ENCODE data around the gene HBEGF. TPM values are rescaled to one million over a fixed set of nuclear protein-coding genes. Genes with fewer than 3 reads are reported as not detected.

Gene HBEGF
- total and polyA plus RNA-seq, 10 of the 15 experiments (the other 5 are each of a cell fraction or from before 2014, with no cell fraction given) = 0.87 to 3.1 (median 2.1) TPM

- FAIRE-seq (no peak), ATAC-seq (no peak), DNase-seq (ENCODE audit: low read depth, low spot score) (no peak)
- in situ Hi-C loops (cut with MboI) = no loop called here
- Histone ChIP-seq H4K20me1 (ENCODE audit: control insufficient read depth, insufficient read depth) (no peaks in the 10 kb centered on the region), H3K9me3 (replicated peaks; ENCODE audit: control insufficient read depth, insufficient read depth, low read length) (no peaks in the 10 kb centered on the region), H3K27ac (ENCODE audit: control insufficient read depth, insufficient read depth) (no peak overlapping the region), H3K4me2 (ENCODE audit: control insufficient read depth, insufficient read depth) (no peak overlapping the region), H3K4me3 (no peak overlapping the region), H2AFZ (ENCODE audit: control insufficient read depth, low read depth, low read length) (no peak overlapping the region), H3K27me3 (replicated peaks in 1 of 2; ENCODE audit: control insufficient read depth in 2 of 2, insufficient read depth in 2 of 2, low read length in 1 of 2) (no peaks in the 10 kb centered on the region), H3K79me2 (ENCODE audit: control insufficient read depth, insufficient read depth, low read length) (no peaks in the 10 kb centered on the region), H3K36me3 (ENCODE audit: control insufficient read depth in 2 of 2, insufficient read depth in 2 of 2, low read length in 1 of 2) (no peaks in the 10 kb centered on the region), H3K9ac (ENCODE audit: control insufficient read depth, insufficient read depth, low read length) (no peak overlapping the region), H3K4me1 (ENCODE audit: control insufficient read depth, insufficient read depth, low read length) (no peaks in the 10 kb centered on the region)
- WGBS (ENCODE audit: insufficient coverage, insufficient replicate concordance, low lambda C conversion rate, missing lambda C conversion rate) = 31% methylated on average over 1 of the region's 1 CpG
- CTCF ChIA-PET = interaction anchor here (0.9 to 1.8 kb wide), 2 partner anchors 13 to 27 kb away, joined by 4 to 8 read pairs; no protein-coding TSS in a partner anchor
- SMC1A ChIA-PET (ENCODE audit: uncharacterized antibody, unreplicated experiment) = interaction anchor here (0.7 to 1.5 kb wide), 4 partner anchors 16 to 96 kb away, joined by 3 to 5 read pairs (median 3); partner anchors contain the start of gene PFDN1
- no TSS peak for BruUV-seq (replicated peaks)
- POLR2A ChIA-PET = interaction anchor here (0.5 kb wide), 2 partner anchors 15 to 80 kb away, joined by 3 to 4 read pairs; no protein-coding TSS in a partner anchor
- intact Hi-C loops (cut with micrococcal nuclease; ENCODE audit: unreplicated experiment) = no loop called here
- RAD21 ChIA-PET (ENCODE audit: unreplicated experiment) = interaction anchor here (0.7 kb wide), 1 partner anchor 81 kb away, joined by 3 read pairs; no protein-coding TSS in a partner anchor
- TF ChIP-seq MEF2A (IDR thresholded peaks at IDR 0.05; ENCODE audit: insufficient read depth, low read depth, low read length) (no peak), ZNF24 (IDR thresholded peaks at IDR 0.05) (no peak), POLR2AphosphoS2 (IDR thresholded peaks at IDR 0.05; ENCODE audit: low read depth, low read length) (no peak), USF2 (IDR thresholded peaks at IDR 0.05; ENCODE audit: borderline replicate concordance, low read depth, low read length) (no peak), NKRF (conservative IDR thresholded peaks at IDR 0.05) (no peak), RELA (IDR thresholded peaks at IDR 0.05; ENCODE audit: borderline replicate concordance, partially characterized antibody) (no peak), STAT1 (conservative IDR thresholded peaks at IDR 0.05) (no peak), HDAC6 (IDR thresholded peaks at IDR 0.05; ENCODE audit: unreplicated experiment) (no peak), MTA3 (IDR thresholded peaks at IDR 0.05; ENCODE audit: borderline replicate concordance, low read length) (no peak), IKZF1 (conservative IDR thresholded peaks at IDR 0.05) (no peak), PAX8 (IDR thresholded peaks at IDR 0.05) (no peak)
- TF ChIP-seq, protein P1, sequence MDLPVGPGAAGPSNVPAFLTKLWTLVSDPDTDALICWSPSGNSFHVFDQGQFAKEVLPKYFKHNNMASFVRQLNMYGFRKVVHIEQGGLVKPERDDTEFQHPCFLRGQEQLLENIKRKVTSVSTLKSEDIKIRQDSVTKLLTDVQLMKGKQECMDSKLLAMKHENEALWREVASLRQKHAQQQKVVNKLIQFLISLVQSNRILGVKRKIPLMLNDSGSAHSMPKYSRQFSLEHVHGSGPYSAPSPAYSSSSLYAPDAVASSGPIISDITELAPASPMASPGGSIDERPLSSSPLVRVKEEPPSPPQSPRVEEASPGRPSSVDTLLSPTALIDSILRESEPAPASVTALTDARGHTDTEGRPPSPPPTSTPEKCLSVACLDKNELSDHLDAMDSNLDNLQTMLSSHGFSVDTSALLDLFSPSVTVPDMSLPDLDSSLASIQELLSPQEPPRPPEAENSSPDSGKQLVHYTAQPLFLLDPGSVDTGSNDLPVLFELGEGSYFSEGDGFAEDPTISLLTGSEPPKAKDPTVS (IDR thresholded peaks at IDR 0.05; ENCODE audit: low read depth, low read length) = no peak
- TF ChIP-seq, protein P2, sequence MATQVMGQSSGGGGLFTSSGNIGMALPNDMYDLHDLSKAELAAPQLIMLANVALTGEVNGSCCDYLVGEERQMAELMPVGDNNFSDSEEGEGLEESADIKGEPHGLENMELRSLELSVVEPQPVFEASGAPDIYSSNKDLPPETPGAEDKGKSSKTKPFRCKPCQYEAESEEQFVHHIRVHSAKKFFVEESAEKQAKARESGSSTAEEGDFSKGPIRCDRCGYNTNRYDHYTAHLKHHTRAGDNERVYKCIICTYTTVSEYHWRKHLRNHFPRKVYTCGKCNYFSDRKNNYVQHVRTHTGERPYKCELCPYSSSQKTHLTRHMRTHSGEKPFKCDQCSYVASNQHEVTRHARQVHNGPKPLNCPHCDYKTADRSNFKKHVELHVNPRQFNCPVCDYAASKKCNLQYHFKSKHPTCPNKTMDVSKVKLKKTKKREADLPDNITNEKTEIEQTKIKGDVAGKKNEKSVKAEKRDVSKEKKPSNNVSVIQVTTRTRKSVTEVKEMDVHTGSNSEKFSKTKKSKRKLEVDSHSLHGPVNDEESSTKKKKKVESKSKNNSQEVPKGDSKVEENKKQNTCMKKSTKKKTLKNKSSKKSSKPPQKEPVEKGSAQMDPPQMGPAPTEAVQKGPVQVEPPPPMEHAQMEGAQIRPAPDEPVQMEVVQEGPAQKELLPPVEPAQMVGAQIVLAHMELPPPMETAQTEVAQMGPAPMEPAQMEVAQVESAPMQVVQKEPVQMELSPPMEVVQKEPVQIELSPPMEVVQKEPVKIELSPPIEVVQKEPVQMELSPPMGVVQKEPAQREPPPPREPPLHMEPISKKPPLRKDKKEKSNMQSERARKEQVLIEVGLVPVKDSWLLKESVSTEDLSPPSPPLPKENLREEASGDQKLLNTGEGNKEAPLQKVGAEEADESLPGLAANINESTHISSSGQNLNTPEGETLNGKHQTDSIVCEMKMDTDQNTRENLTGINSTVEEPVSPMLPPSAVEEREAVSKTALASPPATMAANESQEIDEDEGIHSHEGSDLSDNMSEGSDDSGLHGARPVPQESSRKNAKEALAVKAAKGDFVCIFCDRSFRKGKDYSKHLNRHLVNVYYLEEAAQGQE (IDR thresholded peaks at IDR 0.05; ENCODE audit: low read depth, low read length) = no peak
Measured at GRCh38 chr5:140324617-140325241, 21.7 kb downstream of the HBEGF start.

All from GM12878 (cell line).